H1 (cell line): ENCODE measurements around the gene BCAP31. TPM values are rescaled to one million over a fixed set of nuclear protein-coding genes. Genes with fewer than 3 reads are reported as not detected.

ENCODE experiments used
- CTCF ChIA-PET: fragments of 300-600 bp; sonication (Branson Sonifier 250); formaldehyde crosslinking; loops from one replicate; lab custom pipeline; 2021; ENCODE audit not compliant: partially characterized antibody; lab: Charles Lee
- POLR2A ChIA-PET: fragments of 300-600 bp; sonication (Branson Sonifier 250); formaldehyde crosslinking; loops from one replicate; lab custom pipeline; 2021; ENCODE audit warnings: inconsistent platforms; ENCODE audit not compliant: partially characterized antibody; lab: Charles Lee
- DNase-seq, 2 experiments: peaks; one replicate each; pipeline versions ENCODE4 v3.0.0 to v3.0.0-alpha.2; 2010 to 2022; ENCODE audit warnings: low spot score in 2 of 2, low read depth in 1 of 2, mixed read lengths in 1 of 2
- FAIRE-seq: peaks from 2 replicates; lab custom pipeline; 2011; peaks lifted over from hg19 to GRCh38; lab: Jason Lieb, UNC
- H2AFZ ChIP-seq: 2 replicates; pipeline ENCODE4 v1.8.1; 2012; ENCODE audit warnings: low read length, inconsistent platforms
- H2AK5ac ChIP-seq: 2 replicates; pipeline ENCODE4 v1.6.1; 2013; ENCODE audit warnings: low read depth, low read length
- H2BK120ac ChIP-seq: replicated peaks from 2 replicates; pipeline ENCODE3; 2013; ENCODE audit warnings: low read depth, low read length, inconsistent platforms
- H2BK12ac ChIP-seq: 2 replicates; pipeline ENCODE4 v1.6.1; 2013; ENCODE audit warnings: low read depth, low read length
- H2BK15ac ChIP-seq: 2 replicates; pipeline ENCODE4 v1.6.1; 2013; ENCODE audit warnings: low read length
- H2BK20ac ChIP-seq: 2 replicates; pipeline ENCODE4 v1.6.1; 2013; ENCODE audit warnings: low read length
- H2BK5ac ChIP-seq: 2 replicates; pipeline ENCODE4 v1.6.1; 2013; ENCODE audit warnings: low read depth, low read length
- H3K14ac ChIP-seq: 2 replicates; pipeline ENCODE4 v1.6.1; 2013; ENCODE audit warnings: inconsistent platforms; ENCODE audit not compliant: insufficient read length
- H3K18ac ChIP-seq: 2 replicates; pipeline ENCODE4 v1.6.1; 2013; ENCODE audit warnings: low read length; ENCODE audit errors: extremely low read depth
- H3K23ac ChIP-seq: 2 replicates; pipeline ENCODE4 v1.6.1; 2013; ENCODE audit warnings: inconsistent platforms; ENCODE audit not compliant: insufficient read length
- H3K23me2 ChIP-seq: 2 replicates; pipeline ENCODE4 v1.6.1; 2013; ENCODE audit warnings: low read depth, low read length
- H3K27ac ChIP-seq: 2 replicates; pipeline ENCODE4 v1.6.1; 2011; ENCODE audit warnings: low read depth, low read length, inconsistent platforms
- H3K27me3 ChIP-seq, 4 experiments: replicated peaks in 1 of 4; 1 replicate in 1 of 4; 2 replicates in 3 of 4; pipeline versions ENCODE4 v1.6.1 to v1.8.1; 2011 to 2013; ENCODE audit warnings: low read length in 3 of 4, mild to moderate bottlenecking in 3 of 4, inconsistent platforms in 2 of 4, mixed read lengths in 2 of 4, moderate library complexity in 1 of 4; ENCODE audit not compliant: control insufficient read depth in 3 of 4, insufficient read depth in 3 of 4; ENCODE audit errors: extremely low read depth in 1 of 4
- H3K36me3 ChIP-seq, 4 experiments: 2 replicates each; pipeline versions ENCODE4 v1.6.1 to v1.8.1; 2011 to 2013; ENCODE audit warnings: mild to moderate bottlenecking in 4 of 4, low read length in 3 of 4, moderate library complexity in 2 of 4, control low read depth in 1 of 4, inconsistent platforms in 1 of 4; ENCODE audit not compliant: insufficient read depth in 4 of 4, control insufficient read depth in 2 of 4
- H3K4ac ChIP-seq: replicated peaks from 2 replicates; pipeline ENCODE3; 2013; ENCODE audit warnings: low read length, low read depth, mixed read lengths, inconsistent platforms; ENCODE audit not compliant: insufficient read length
- H3K4me1 ChIP-seq, 4 experiments: replicated peaks in 1 of 4; 1 replicate in 1 of 4; 2 replicates in 3 of 4; pipeline versions ENCODE4 v1.6.1 to v1.8.1; 2011 to 2013; ENCODE audit warnings: low read length in 3 of 4, inconsistent platforms in 2 of 4, mixed read lengths in 1 of 4; ENCODE audit not compliant: insufficient read depth in 4 of 4, control insufficient read depth in 3 of 4
- H3K4me2 ChIP-seq, 2 experiments: 2 replicates each; pipeline versions ENCODE4 v1.6.1 to v1.8.1; 2011 to 2013; ENCODE audit warnings: low read depth in 2 of 2, low read length in 2 of 2, control low read depth in 1 of 2, inconsistent platforms in 1 of 2, mild to moderate bottlenecking in 1 of 2; ENCODE audit not compliant: insufficient read depth in 1 of 2
- H3K4me3 ChIP-seq, 4 experiments: fragments of 200-600, 300-600 bp in 1 of 4; sonication (generic), shearing (Covaris generic), sonication (Bioruptor Twin) in 1 of 4; 2 replicates each; pipeline versions ENCODE4 v1.5.1 to v1.8.1; 2011 to 2016; ENCODE audit warnings: low read length in 4 of 4, low read depth in 3 of 4, control low read depth in 2 of 4, inconsistent platforms in 2 of 4, mild to moderate bottlenecking in 2 of 4, mixed read lengths in 1 of 4, moderate library complexity in 1 of 4; ENCODE audit not compliant: insufficient read depth in 2 of 4; ENCODE audit errors: extremely low read depth in 1 of 4
- H3K56ac ChIP-seq: replicated peaks from 2 replicates; pipeline ENCODE3; 2013; ENCODE audit warnings: low read depth, mild to moderate bottlenecking, mixed read lengths, low read length, inconsistent platforms; ENCODE audit not compliant: insufficient read length
- H3K79me1 ChIP-seq: 2 replicates; pipeline ENCODE4 v1.6.1; 2013; ENCODE audit warnings: low read depth, low read length, control low read depth
- H3K79me2 ChIP-seq, 2 experiments: 2 replicates each; pipeline versions ENCODE4 v1.6.1 to v1.8.1; 2012 to 2013; ENCODE audit warnings: low read length in 2 of 2, mild to moderate bottlenecking in 2 of 2, inconsistent platforms in 1 of 2; ENCODE audit not compliant: insufficient read depth in 2 of 2, control insufficient read depth in 1 of 2
- H3K9ac ChIP-seq, 4 experiments: replicated peaks in 1 of 4; 1 replicate in 1 of 4; 2 replicates in 3 of 4; pipeline versions ENCODE4 v1.6.1 to v1.8.1; 2011 to 2013; ENCODE audit warnings: low read depth in 3 of 4, low read length in 3 of 4, control low read depth in 2 of 4, mild to moderate bottlenecking in 2 of 4, moderate library complexity in 2 of 4, inconsistent platforms in 1 of 4; ENCODE audit errors: extremely low read depth in 1 of 4
- H3K9me3 ChIP-seq, 2 experiments: 2 replicates each; pipeline versions ENCODE4 v1.6.1 to v1.8.1; 2012 to 2013; ENCODE audit warnings: mild to moderate bottlenecking in 2 of 2, moderate library complexity in 2 of 2, control low read depth in 1 of 2, inconsistent platforms in 1 of 2, low read depth in 1 of 2, low read length in 1 of 2, mixed read lengths in 1 of 2; ENCODE audit not compliant: insufficient read depth in 2 of 2
- H4K20me1 ChIP-seq, 2 experiments: replicated peaks in 1 of 2; 2 replicates each; pipeline versions ENCODE3 to v1.8.1; 2011 to 2013; ENCODE audit warnings: inconsistent platforms in 2 of 2, low read length in 2 of 2, mild to moderate bottlenecking in 1 of 2; ENCODE audit not compliant: insufficient read depth in 2 of 2, control insufficient read depth in 1 of 2
- H4K5ac ChIP-seq: 2 replicates; pipeline ENCODE4 v1.6.1; 2013; ENCODE audit warnings: low read length, low read depth, mixed read lengths, inconsistent platforms; ENCODE audit not compliant: insufficient read length
- H4K8ac ChIP-seq: 2 replicates; pipeline ENCODE4 v1.8.0; 2013; ENCODE audit warnings: mild to moderate bottlenecking, moderate library complexity, low read length, inconsistent platforms; ENCODE audit not compliant: insufficient read depth; ENCODE audit errors: extremely low read depth
- H4K91ac ChIP-seq: replicated peaks from 2 replicates; pipeline ENCODE3; 2013; ENCODE audit warnings: low read length, mixed read lengths, inconsistent platforms; ENCODE audit not compliant: insufficient read length
- CTCF ChIP-seq, 3 experiments: IDR thresholded peaks; 1 replicate in 2 of 3; 2 replicates in 1 of 3; pipeline versions ENCODE4 v1.5.1 to v1.6.1; 2011; ENCODE audit warnings: low read length in 3 of 3, mild to moderate bottlenecking in 3 of 3, inconsistent platforms in 2 of 3, low read depth in 1 of 3, moderate library complexity in 1 of 3; ENCODE audit not compliant: insufficient read depth in 1 of 3; ENCODE audit errors: control extremely low read depth in 1 of 3
- EP300 ChIP-seq, 2 experiments: IDR thresholded peaks; 1 replicate in 1 of 2; 2 replicates in 1 of 2; pipeline ENCODE4 v1.6.1; 2011 to 2012; ENCODE audit warnings: low read depth in 2 of 2, low read length in 2 of 2, mild to moderate bottlenecking in 2 of 2, borderline replicate concordance in 1 of 2, inconsistent platforms in 1 of 2, moderate library complexity in 1 of 2
- MAX ChIP-seq: IDR thresholded peaks from 2 replicates; pipeline ENCODE4 v1.6.1; 2012; ENCODE audit warnings: inconsistent platforms
- NRF1 ChIP-seq: IDR thresholded peaks from 2 replicates; pipeline ENCODE4 v1.6.1; 2011; ENCODE audit warnings: mild to moderate bottlenecking, low read depth, low read length, improper control_type of control experiment
- RAD21 ChIP-seq, 2 experiments: IDR thresholded peaks in 1 of 2; conservative IDR thresholded peaks in 1 of 2; 2 replicates each; pipeline ENCODE4 v1.6.1; 2011; ENCODE audit warnings: low read depth in 2 of 2, low read length in 2 of 2, improper control_type of control experiment in 1 of 2, inconsistent platforms in 1 of 2, mild to moderate bottlenecking in 1 of 2, moderate library complexity in 1 of 2
- RBBP5 ChIP-seq: IDR thresholded peaks from 2 replicates; pipeline ENCODE4 v1.7.1; 2012; ENCODE audit warnings: low read depth, mild to moderate bottlenecking, inconsistent platforms, low read length, moderate library complexity, borderline replicate concordance
- SP2 ChIP-seq: IDR thresholded peaks from 2 replicates; pipeline ENCODE4 v1.6.1; 2012; ENCODE audit warnings: mild to moderate bottlenecking, low read length, inconsistent platforms
- WGBS, 2 experiments: shearing (Covaris generic) in 1 of 2; methylation state at CpG; one replicate each; pipeline versions ENCODE4 v1.1.6 to v1.1.7; 2013 to 2015; ENCODE audit warnings: low lambda C conversion rate in 2 of 2, mixed read lengths in 2 of 2, inconsistent platforms in 1 of 2, low coverage in 1 of 2, missing lambda C conversion rate in 1 of 2; ENCODE audit not compliant: insufficient replicate concordance in 2 of 2, insufficient coverage in 1 of 2, insufficient read length in 1 of 2; ENCODE audit errors: extremely low coverage in 1 of 2, missing lambda C conversion rate in 1 of 2; 5-methylcytosine and 5-hydroxymethylcytosine counted together
- polyA plus RNA-seq, 7 experiments: library from polyadenylated mRNA; depleted of rRNA in 3 of 7; stranded (reverse) in 5 of 7; unstranded in 2 of 7; fragments of >200 nt in 5 of 7; fragments of 200-250 nt in 2 of 7; gene quantifications; 1 replicate in 5 of 7; 2 replicates in 1 of 7; 4 replicates in 1 of 7; pipeline versions ENCODE4 v1.2.1 to v1.2.3, GENCODE V29; 2011 to 2013; ENCODE audit warnings: missing spikeins in 2 of 7, mixed read lengths in 2 of 7
- total RNA-seq: library from RNA; stranded (reverse); fragmentation: NEBNext Ultra II Directional; extraction: Animal tissue kit (Norgen Biotek cat#: 25700); gene quantifications from 2 replicates; pipeline ENCODE4 v1.2.1, GENCODE V29; 2021

The BCAP31 gene
- total and polyA plus RNA-seq, 2 of the 8 experiments (the other 6 are each of a cell fraction or from before 2014, with no cell fraction given), result 136 to 159 TPM

GRCh38 chrX:153708415-153708814, 15.8 kb downstream of the BCAP31 start:
- FAIRE-seq, result no peak
- TF ChIP-seq NRF1 (no peak), MAX (no peak), RBBP5 (no peak), RAD21 (IDR thresholded peaks at IDR 0.05 in 1 of 2, conservative IDR thresholded peaks at IDR 0.05 in 1 of 2; ENCODE audit: low read depth in 2 of 2, low read length in 2 of 2) (peak; percentile 52 to 70), EP300 (IDR thresholded peaks at IDR 0.05; ENCODE audit: borderline replicate concordance in 1 of 2, low read depth in 2 of 2, low read length in 2 of 2) (no peak), CTCF (IDR thresholded peaks at IDR 0.05; ENCODE audit: control extremely low read depth in 1 of 3, insufficient read depth in 1 of 3, low read depth in 1 of 3, low read length in 3 of 3) (peak in 2 of 3 experiments; percentile 59 to 64; a peak in 3 of 4 replicates), SP2 (no peak)
- TF ChIP-seq, all 59 proteins: peak for 2

More at GRCh38 chrX:153708415-153708814, 15.8 kb downstream of the BCAP31 start:
- Histone ChIP-seq H4K8ac (no peak overlapping the region), H3K27me3 (no peaks in the 10 kb centered on the region), H4K91ac (no peak overlapping the region), H3K9me3 (no peaks in the 10 kb centered on the region), H3K4me3 (no peak overlapping the region), H2BK20ac (no peak overlapping the region), H3K14ac (no peak overlapping the region), H3K18ac (no peak overlapping the region), H2AFZ (no peak overlapping the region), H3K9ac (no peak overlapping the region), H2BK120ac (no peak overlapping the region), H2BK12ac (no peak overlapping the region), H3K27ac (no peak overlapping the region), H2AK5ac (no peak overlapping the region), H3K79me2 (no peaks in the 10 kb centered on the region), H4K20me1 (no peaks in the 10 kb centered on the region), H3K56ac (no peak overlapping the region), H3K23me2 (no peaks in the 10 kb centered on the region), H2BK15ac (no peak overlapping the region), H3K4ac (no peak overlapping the region), H3K4me1 (peaks cover 0 to 2% (median 0%) of the 10 kb centered on the region in 4 experiments; a peak in 3 of 7 replicates), H3K4me2 (no peak overlapping the region), H3K36me3 (peaks cover 0 to 11% (median 6%) of the 10 kb centered on the region in 4 experiments; a peak in 6 of 8 replicates), H3K23ac (no peak overlapping the region), H4K5ac (no peak overlapping the region), H2BK5ac (no peak overlapping the region), H3K79me1 (no peaks in the 10 kb centered on the region)
- DNase-seq, result peak in 1 of 2 experiments; percentile 67
- ChIA-PET POLR2A (interaction anchor here (0.9 to 2.5 kb wide), 4 partner anchors 9 to 16 kb away, joined by 4 to 11 read pairs (median 6); no protein-coding TSS in a partner anchor), CTCF (interaction anchor here (0.8 to 3.6 kb wide), 17 partner anchors 8 to 169 kb away, joined by 3 to 10 read pairs (median 5); partner anchors contain the start of genes BCAP31 and SLC6A8)
- WGBS, 2 experiments, result 51% methylated on average over 10 of the region's 13 CpGs; no CpG with 5 or more reads in 1 of the 2 experiments
